Measurements from ENCODE around the gene MB21D2.

DNA sequence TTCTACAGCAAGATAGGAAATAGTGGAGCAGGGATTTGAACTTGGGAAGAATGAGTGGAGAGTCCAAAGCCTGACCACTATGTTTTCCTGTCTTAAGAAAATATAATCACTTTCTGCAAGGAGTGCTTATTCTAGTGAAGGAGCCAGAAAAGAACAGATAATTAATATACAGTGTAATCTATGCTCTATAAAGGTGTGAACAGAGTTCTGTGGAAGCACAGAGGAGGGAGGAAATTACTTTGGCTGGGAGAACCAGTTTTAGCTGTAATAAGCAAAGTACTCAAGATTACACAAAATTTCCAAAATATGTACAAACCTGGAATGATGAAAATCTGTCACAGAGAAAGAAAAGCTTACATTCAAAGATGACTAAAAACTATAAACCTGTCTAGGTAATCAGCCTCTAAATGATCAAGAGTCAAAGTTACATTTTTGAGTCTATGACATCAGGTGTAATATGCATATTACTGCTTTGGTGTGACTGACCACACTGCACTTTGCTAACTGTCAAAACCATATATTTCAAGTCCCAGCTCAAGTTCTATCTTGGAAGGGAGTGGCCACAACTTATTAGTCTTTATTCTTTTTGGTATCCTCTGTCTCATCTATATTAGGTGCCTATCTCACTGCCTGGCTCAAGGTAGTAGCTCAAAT is 40.7 kb upstream of the MB21D2 start:
- TF ChIP-seq SUZ12 (IDR thresholded peaks at IDR 0.05) (no peak), SP1 (IDR thresholded peaks at IDR 0.05) (no peak), FOXA1 (IDR thresholded peaks at IDR 0.05) (no peak), FOXM1 (IDR thresholded peaks at IDR 0.05; ENCODE audit: borderline replicate concordance) (no peak), HDGF (IDR thresholded peaks at IDR 0.05; ENCODE audit: borderline replicate concordance) (no peak), TARDBP (IDR thresholded peaks at IDR 0.05) (no peak), BHLHE40 (IDR thresholded peaks at IDR 0.05; ENCODE audit: borderline replicate concordance) (no peak), FOXK2 (IDR thresholded peaks at IDR 0.05) (no peak), CTBP1 (IDR thresholded peaks at IDR 0.05; ENCODE audit: borderline replicate concordance) (no peak), ZNF384 (IDR thresholded peaks at IDR 0.05) (no peak), L3MBTL2 (conservative IDR thresholded peaks at IDR 0.05) (no peak), ELF4 (IDR thresholded peaks at IDR 0.05) (no peak)
